Gastroesophageal sphincter (tissue), 2 donors: Measurements from ENCODE around the gene CYTH2.

Source experiments
- POLR2A ChIP-seq, 2 donors: fragments of 450-650 bp; IDR thresholded peaks; one replicate each; pipeline ENCODE4 v1.6.1; 2017; ENCODE audit warnings: antibody characterized with exemption in 2 of 2, mild to moderate bottlenecking in 2 of 2, moderate library complexity in 1 of 2
- POLR2AphosphoS5 ChIP-seq: sonication (generic); formaldehyde crosslinking; IDR thresholded peaks from one replicate; pipeline ENCODE4 v1.6.1; 2017; ENCODE audit warnings: antibody characterized with exemption

DNA sequence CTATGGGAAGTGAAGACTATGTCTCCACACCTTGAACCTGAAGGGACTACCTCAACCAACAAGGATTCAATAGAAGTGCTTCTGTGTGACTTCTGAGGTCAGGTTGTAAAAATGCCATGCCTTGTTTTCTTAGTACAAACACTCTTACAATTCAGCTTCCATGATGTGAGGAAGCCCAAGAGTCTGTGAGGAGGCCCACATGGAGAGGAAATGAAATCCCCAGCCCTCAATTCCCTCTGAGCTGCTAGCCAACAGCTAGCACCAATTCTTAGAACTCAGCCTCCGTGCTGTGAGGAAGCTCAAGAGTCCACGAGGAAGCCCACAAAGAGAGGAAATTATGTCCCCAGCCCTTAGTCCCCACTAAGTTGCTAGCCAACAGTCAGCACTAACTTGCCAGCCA, 55.1 kb downstream of the CYTH2 start:
- TF ChIP-seq POLR2A (IDR thresholded peaks at IDR 0.05) (no peak), POLR2AphosphoS5 (no peak)
